H9 (cell line): Measurements from ENCODE around the gene EEF1E1. TPM values are rescaled to one million over a fixed set of nuclear protein-coding genes. Genes with fewer than 3 reads are reported as not detected.

Experiments used
- DNase-seq: peaks from one replicate; pipeline ENCODE4 v3.0.0-alpha.2; 2017
- H2AFZ ChIP-seq: one replicate; pipeline ENCODE4 v1.6.1; 2013; ENCODE audit warnings: mild to moderate bottlenecking, low read length, control low read depth, moderate library complexity
- H2AK5ac ChIP-seq: 2 replicates; pipeline ENCODE4 v1.6.1; 2013; ENCODE audit warnings: low read length, control low read depth, mixed read lengths; ENCODE audit not compliant: insufficient read length
- H2BK120ac ChIP-seq: one replicate; pipeline ENCODE4 v1.6.1; 2013; ENCODE audit warnings: low read depth, mild to moderate bottlenecking, low read length, control low read depth, inconsistent platforms; ENCODE audit not compliant: poor library complexity, severe bottlenecking
- H2BK12ac ChIP-seq: 2 replicates; pipeline ENCODE4 v1.6.1; 2013; ENCODE audit warnings: low read length, control low read depth, mixed read lengths, low read depth; ENCODE audit not compliant: insufficient read length
- H2BK15ac ChIP-seq: 2 replicates; pipeline ENCODE4 v1.6.1; 2013; ENCODE audit warnings: low read depth, low read length, control low read depth
- H2BK20ac ChIP-seq: one replicate; pipeline ENCODE4 v1.6.1; 2013; ENCODE audit warnings: low read depth, mild to moderate bottlenecking, low read length, control low read depth, inconsistent platforms; ENCODE audit not compliant: poor library complexity, severe bottlenecking
- H2BK5ac ChIP-seq: 2 replicates; pipeline ENCODE4 v1.6.1; 2013; ENCODE audit warnings: low read length, control low read depth, mixed read lengths; ENCODE audit not compliant: insufficient read length
- H3K14ac ChIP-seq: 2 replicates; pipeline ENCODE4 v1.6.1; 2013; ENCODE audit warnings: low read length, control low read depth; ENCODE audit not compliant: insufficient read depth
- H3K18ac ChIP-seq: 2 replicates; pipeline ENCODE4 v1.6.1; 2013; ENCODE audit warnings: low read depth, mild to moderate bottlenecking, mixed read lengths, low read length, control low read depth; ENCODE audit not compliant: insufficient read length
- H3K23ac ChIP-seq: 2 replicates; pipeline ENCODE4 v1.6.1; 2013; ENCODE audit warnings: low read length, control low read depth, mixed read lengths, low read depth; ENCODE audit not compliant: insufficient read length
- H3K23me2 ChIP-seq: 2 replicates; pipeline ENCODE4 v1.6.1; 2013; ENCODE audit warnings: low read depth, mild to moderate bottlenecking, mixed read lengths, low read length, control low read depth; ENCODE audit not compliant: insufficient read length, poor library complexity, severe bottlenecking
- H3K27ac ChIP-seq: 2 replicates; pipeline ENCODE4 v1.5.1; 2013; ENCODE audit warnings: low read length, control low read depth, mixed read lengths, low read depth; ENCODE audit not compliant: insufficient read length
- H3K27me3 ChIP-seq: 2 replicates; pipeline ENCODE4 v1.6.1; 2013; ENCODE audit warnings: low read length, control low read depth, inconsistent platforms; ENCODE audit not compliant: insufficient read depth
- H3K4ac ChIP-seq: 2 replicates; pipeline ENCODE4 v1.6.1; 2013; ENCODE audit warnings: low read depth, mild to moderate bottlenecking, control low read depth, inconsistent platforms, low read length, moderate library complexity
- H3K4me1 ChIP-seq: 2 replicates; pipeline ENCODE4 v1.6.1; 2013; ENCODE audit warnings: low read length, control low read depth, inconsistent platforms; ENCODE audit not compliant: insufficient read depth
- H3K4me2 ChIP-seq: 2 replicates; pipeline ENCODE4 v1.6.1; 2013; ENCODE audit warnings: low read length, control low read depth, mixed read lengths; ENCODE audit not compliant: insufficient read length, insufficient read depth
- H3K56ac ChIP-seq: 2 replicates; pipeline ENCODE4 v1.6.1; 2013; ENCODE audit warnings: low read depth, mild to moderate bottlenecking, mixed read lengths, low read length, control low read depth; ENCODE audit not compliant: insufficient read length
- H3K79me1 ChIP-seq: 2 replicates; pipeline ENCODE4 v1.6.1; 2013; ENCODE audit warnings: low read depth, mild to moderate bottlenecking, moderate library complexity, low read length, control low read depth, inconsistent platforms; ENCODE audit not compliant: insufficient read depth, poor library complexity, severe bottlenecking
- H3K79me2 ChIP-seq: 2 replicates; pipeline ENCODE4 v1.6.1; 2013; ENCODE audit warnings: low read length, control low read depth, inconsistent platforms; ENCODE audit not compliant: insufficient read depth
- H3K9ac ChIP-seq: 2 replicates; pipeline ENCODE4 v1.6.1; 2013; ENCODE audit warnings: low read length, control low read depth, mixed read lengths; ENCODE audit not compliant: insufficient read length; ENCODE audit errors: extremely low read depth
- H3K9me3 ChIP-seq: one replicate; pipeline ENCODE4 v1.6.1; 2013; ENCODE audit warnings: low read depth, low read length, inconsistent platforms; ENCODE audit not compliant: control insufficient read depth
- H3T11ph ChIP-seq: one replicate; pipeline ENCODE4 v1.6.1; 2013; ENCODE audit warnings: mild to moderate bottlenecking, low read length, control low read depth, inconsistent platforms
- H4K20me1 ChIP-seq: one replicate; pipeline ENCODE4 v1.6.1; 2013; ENCODE audit not compliant: control insufficient read depth, insufficient read length, insufficient read depth
- H4K5ac ChIP-seq: 2 replicates; pipeline ENCODE4 v1.6.1; 2013; ENCODE audit warnings: low read depth, mild to moderate bottlenecking, mixed read lengths, low read length, control low read depth; ENCODE audit not compliant: insufficient read length
- H4K8ac ChIP-seq: replicated peaks from 2 replicates; pipeline ENCODE4 v1.6.1; 2013; ENCODE audit warnings: low read length, control low read depth, mixed read lengths, low read depth; ENCODE audit not compliant: insufficient read length
- H4K91ac ChIP-seq: 2 replicates; pipeline ENCODE4 v1.6.1; 2013; ENCODE audit warnings: low read depth, mild to moderate bottlenecking, moderate library complexity, mixed read lengths, low read length, control low read depth; ENCODE audit not compliant: insufficient read length
- H3K27ac Mint-ChIP-seq, 3 experiments: 2 replicates in 2 of 3; 3 replicates in 1 of 3; pipeline ENCODE4 v1.8.0; 2020 to 2021; ENCODE audit warnings: mixed read lengths in 3 of 3, mild to moderate bottlenecking in 1 of 3, moderate library complexity in 1 of 3
- H3K27me3 Mint-ChIP-seq: 2 replicates; pipeline ENCODE4 v1.8.0; 2021; ENCODE audit warnings: low read depth, mild to moderate bottlenecking, moderate library complexity, mixed read lengths
- H3K36me3 Mint-ChIP-seq, 3 experiments: 2 replicates in 2 of 3; 3 replicates in 1 of 3; pipeline ENCODE4 v1.8.0; 2020 to 2021; ENCODE audit warnings: low read depth in 3 of 3, mixed read lengths in 3 of 3; ENCODE audit not compliant: insufficient read depth in 1 of 3
- H3K4me1 Mint-ChIP-seq, 2 experiments: 2 replicates each; pipeline ENCODE4 v1.8.0; 2020; ENCODE audit warnings: mixed read lengths in 2 of 2
- H3K4me3 Mint-ChIP-seq, 2 experiments: 2 replicates in 1 of 2; 3 replicates in 1 of 2; pipeline ENCODE4 v1.8.0; 2020 to 2021; ENCODE audit warnings: mild to moderate bottlenecking in 2 of 2, mixed read lengths in 2 of 2, moderate library complexity in 1 of 2
- H3K9me3 Mint-ChIP-seq, 2 experiments: 2 replicates in 1 of 2; 3 replicates in 1 of 2; pipeline ENCODE4 v1.8.0; 2020; ENCODE audit warnings: mild to moderate bottlenecking in 2 of 2, mixed read lengths in 2 of 2, moderate library complexity in 1 of 2
- CTCF ChIP-seq: fragments of 200-600 bp; sonication (generic); conservative IDR thresholded peaks from 3 replicates; pipeline ENCODE4 v1.8.0; 2021; ENCODE audit warnings: antibody characterized with exemption, mild to moderate bottlenecking
- WGBS: extraction: QIAGEN DNeasy Blood & Tissue Kit; methylation state at CpG from one replicate; pipeline ENCODE4 v1.1.7; 2013; ENCODE audit warnings: missing lambda C conversion rate, low lambda C conversion rate, mixed read lengths; ENCODE audit not compliant: insufficient read length; ENCODE audit errors: extremely low coverage; 5-methylcytosine and 5-hydroxymethylcytosine counted together
- total RNA-seq: library from RNA; stranded (reverse); gene quantifications from 2 replicates; pipeline ENCODE4 v1.2.1, GENCODE V29; 2021

The EEF1E1 gene
- total RNA-seq, 1 experiment from 2014 or later: 71.8 TPM

GRCh38 chr6:8113131-8113654, 10.8 kb upstream of the EEF1E1 start:
- H3K79me1 ChIP-seq: no peaks in the 10 kb centered on the region
- no peak overlapping the region for H3T11ph ChIP-seq
- no peaks in the 10 kb centered on the region for H3K27me3 ChIP-seq
- H3K36me3 Mint-ChIP-seq: no peaks in the 10 kb centered on the region
- no peaks in the 10 kb centered on the region for H3K23me2 ChIP-seq
- no peak overlapping the region for H3K23ac ChIP-seq
- no CpG with 5 or more reads among the region's 4 CpGs for WGBS
- H4K8ac ChIP-seq: no peak overlapping the region
- H2BK5ac ChIP-seq: no peak overlapping the region
- no peak overlapping the region for H3K4me2 ChIP-seq
- no peaks in the 10 kb centered on the region for H3K4me1 ChIP-seq
- no peak overlapping the region for H3K4me3 Mint-ChIP-seq
- no peak overlapping the region for H3K27ac ChIP-seq
- no peak overlapping the region for H3K56ac ChIP-seq
- no peak overlapping the region for H2BK15ac ChIP-seq
- no peak overlapping the region for H2AK5ac ChIP-seq
- H3K9me3 ChIP-seq: no peaks in the 10 kb centered on the region
- H3K14ac ChIP-seq: no peak overlapping the region
- no peak overlapping the region for H3K9ac ChIP-seq
- no peak overlapping the region for H3K4ac ChIP-seq
- H3K18ac ChIP-seq: no peak overlapping the region
- H2BK20ac ChIP-seq: no peak overlapping the region
- H2BK12ac ChIP-seq: no peak overlapping the region
- H4K91ac ChIP-seq: no peak overlapping the region
- DNase-seq: no peak
- no peak overlapping the region for H3K27ac Mint-ChIP-seq
- no peak overlapping the region for H2AFZ ChIP-seq
- H3K9me3 Mint-ChIP-seq: no peaks in the 10 kb centered on the region
- H4K5ac ChIP-seq: no peak overlapping the region
- no peak overlapping the region for H2BK120ac ChIP-seq
- H3K4me1 Mint-ChIP-seq: no peaks in the 10 kb centered on the region
- H3K27me3 Mint-ChIP-seq: peaks cover 5% of the 10 kb centered on the region
- no peak for TF ChIP-seq CTCF
- H4K20me1 ChIP-seq: no peaks in the 10 kb centered on the region
- no peaks in the 10 kb centered on the region for H3K79me2 ChIP-seq
